SJCRH30 (cell line): ENCODE results near the gene ITLN2. TPM values are rescaled to one million over a fixed set of nuclear protein-coding genes. Genes with fewer than 3 reads are reported as not detected.
"Not testable (repeated sequence)": the region's sequence is repeated elsewhere in the genome, so short reads cannot be mapped to it uniquely, and the experiment has no call there.

Experiments used
- DNase-seq, 2 experiments: peaks; one replicate each; pipeline ENCODE4 v3.0.0-alpha.2; 2015 to 2020
- H3K27ac ChIP-seq: fragments of 250-450 bp; sonication (Bioruptor Pico); 2 replicates; pipeline ENCODE4 v1.5.1; 2020; ENCODE audit warnings: mild to moderate bottlenecking, moderate library complexity
- H3K27me3 ChIP-seq: fragments of 250-450 bp; sonication (Bioruptor Pico); 2 replicates; pipeline ENCODE4 v1.5.1; 2020; ENCODE audit warnings: mild to moderate bottlenecking, moderate library complexity
- H3K36me3 ChIP-seq: fragments of 250-450 bp; sonication (Bioruptor Pico); 2 replicates; pipeline ENCODE4 v1.5.1; 2020; ENCODE audit warnings: mild to moderate bottlenecking, moderate library complexity
- H3K4me1 ChIP-seq: fragments of 250-450 bp; sonication (Bioruptor Pico); 2 replicates; pipeline ENCODE4 v1.5.1; 2020; ENCODE audit warnings: mild to moderate bottlenecking, moderate library complexity
- H3K4me3 ChIP-seq: fragments of 250-450 bp; sonication (Bioruptor Pico); 2 replicates; pipeline ENCODE4 v1.5.1; 2020; ENCODE audit warnings: mild to moderate bottlenecking, moderate library complexity
- H3K9me3 ChIP-seq: fragments of 250-450 bp; sonication (Bioruptor Pico); replicated peaks from 2 replicates; pipeline ENCODE4 v1.5.1; 2020; ENCODE audit warnings: mild to moderate bottlenecking, moderate library complexity
- total RNA-seq: library from RNA; depleted of rRNA; stranded (reverse); fragments of >200 nt; shearing (Covaris generic); gene quantifications from 2 replicates; pipeline ENCODE4 v1.2.3, GENCODE V29; 2014; rRNA removed

Gene ITLN2
- total RNA-seq = not detected in 2 replicates

- H3K4me1 ChIP-seq = no peaks in the 10 kb centered on the region
- no peak within 1 kb of the TSS for H3K4me3 ChIP-seq
- no peaks in the 10 kb centered on the region for H3K27me3 ChIP-seq
- H3K36me3 ChIP-seq = no peaks in the 10 kb centered on the region
- no peaks in the 10 kb centered on the region for H3K9me3 ChIP-seq
- H3K27ac ChIP-seq = no peak within 1 kb of the TSS
- DNase-seq = peak in 1 of 2 experiments; percentile 50
Measured at GRCh38 chr1:160954158-160955104, at the start of gene ITLN2. ITLN2 (minus strand) TSS chr1:160954809; CDS start chr1:160954741, 68 bp downstream.

- no peak for DNase-seq
- Histone ChIP-seq H3K4me3 (no peak overlapping the region), H3K27me3 (no peaks in the 10 kb centered on the region), H3K27ac (no peak overlapping the region), H3K9me3 (no peaks in the 10 kb centered on the region), H3K4me1 (no peaks in the 10 kb centered on the region), H3K36me3 (no peaks in the 10 kb centered on the region)
Measured at GRCh38 chr1:161001525-161001924, 46.9 kb upstream of the ITLN2 start.

GRCh38 chr1:161000736-161001480 is 46.3 kb upstream of the ITLN2 start:
- no peak overlapping the region for H3K27ac ChIP-seq
- no peaks in the 10 kb centered on the region for H3K27me3 ChIP-seq
- no peak overlapping the region for H3K4me3 ChIP-seq
- no peak for DNase-seq
- no peaks in the 10 kb centered on the region for H3K4me1 ChIP-seq
- H3K9me3 ChIP-seq = no peaks in the 10 kb centered on the region
- no peaks in the 10 kb centered on the region for H3K36me3 ChIP-seq

GRCh38 chr1:160999376-160999775 is 44.8 kb upstream of the ITLN2 start:
- H3K27me3 ChIP-seq = no peaks in the 10 kb centered on the region
- no peak overlapping the region for H3K27ac ChIP-seq
- no peak overlapping the region for H3K4me3 ChIP-seq
- DNase-seq = no peak
- no peaks in the 10 kb centered on the region for H3K4me1 ChIP-seq
- H3K36me3 ChIP-seq = no peaks in the 10 kb centered on the region
- no peaks in the 10 kb centered on the region for H3K9me3 ChIP-seq

- Histone ChIP-seq H3K4me3 (no peak overlapping the region), H3K27ac (no peak overlapping the region), H3K4me1 (no peaks in the 10 kb centered on the region), H3K27me3 (no peaks in the 10 kb centered on the region), H3K9me3 (no peaks in the 10 kb centered on the region), H3K36me3 (no peaks in the 10 kb centered on the region)
- DNase-seq = peak; percentile 36 to 62
Measured at GRCh38 chr1:160997323-160998038, 42.9 kb upstream of the ITLN2 start.

- Histone ChIP-seq H3K4me1 (no peaks in the 10 kb centered on the region), H3K27ac (no peak overlapping the region), H3K36me3 (no peaks in the 10 kb centered on the region), H3K4me3 (no peak overlapping the region), H3K9me3 (no peaks in the 10 kb centered on the region), H3K27me3 (no peaks in the 10 kb centered on the region)
- DNase-seq = no peak
Measured at GRCh38 chr1:160996178-160996577, 41.6 kb upstream of the ITLN2 start.

- no peaks in the 10 kb centered on the region for H3K27me3 ChIP-seq
- DNase-seq = peak; percentile 9 to 50
- H3K9me3 ChIP-seq = no peaks in the 10 kb centered on the region
- H3K4me3 ChIP-seq = no peak overlapping the region
- no peaks in the 10 kb centered on the region for H3K4me1 ChIP-seq
- no peak overlapping the region for H3K27ac ChIP-seq
- H3K36me3 ChIP-seq = no peaks in the 10 kb centered on the region
Measured at GRCh38 chr1:160993544-160994193, 39.1 kb upstream of the ITLN2 start.

GRCh38 chr1:160992036-160992435 is 37.4 kb upstream of the ITLN2 start:
- H3K27me3 ChIP-seq, H3K27ac ChIP-seq, H3K9me3 ChIP-seq, DNase-seq, H3K4me1 ChIP-seq, H3K36me3 ChIP-seq, H3K4me3 ChIP-seq: not testable (repeated sequence)

GRCh38 chr1:160987359-160988050 is 32.9 kb upstream of the ITLN2 start:
- H3K27ac ChIP-seq = no peak overlapping the region
- H3K27me3 ChIP-seq = no peaks in the 10 kb centered on the region
- no peaks in the 10 kb centered on the region for H3K36me3 ChIP-seq
- DNase-seq = no peak
- no peaks in the 10 kb centered on the region for H3K9me3 ChIP-seq
- H3K4me3 ChIP-seq = no peak overlapping the region
- no peaks in the 10 kb centered on the region for H3K4me1 ChIP-seq

- H3K9me3 ChIP-seq = no peaks in the 10 kb centered on the region
- no peaks in the 10 kb centered on the region for H3K27me3 ChIP-seq
- no peaks in the 10 kb centered on the region for H3K36me3 ChIP-seq
- H3K27ac ChIP-seq = no peak overlapping the region
- no peak for DNase-seq
- H3K4me1 ChIP-seq = no peaks in the 10 kb centered on the region
- H3K4me3 ChIP-seq = no peak overlapping the region
Measured at GRCh38 chr1:160985723-160986122, 31.1 kb upstream of the ITLN2 start.

GRCh38 chr1:160981584-160982411 is 27.2 kb upstream of the ITLN2 start:
- Histone ChIP-seq H3K27ac (no peak overlapping the region), H3K27me3 (no peaks in the 10 kb centered on the region), H3K9me3 (no peaks in the 10 kb centered on the region), H3K4me3 (no peak overlapping the region), H3K36me3 (no peaks in the 10 kb centered on the region), H3K4me1 (no peaks in the 10 kb centered on the region)
- DNase-seq = no peak

- H3K4me1 ChIP-seq = no peaks in the 10 kb centered on the region
- no peaks in the 10 kb centered on the region for H3K36me3 ChIP-seq
- no peak overlapping the region for H3K4me3 ChIP-seq
- H3K27me3 ChIP-seq = no peaks in the 10 kb centered on the region
- no peak overlapping the region for H3K27ac ChIP-seq
- H3K9me3 ChIP-seq = no peaks in the 10 kb centered on the region
- DNase-seq = no peak
Measured at GRCh38 chr1:160979286-160979685, 24.7 kb upstream of the ITLN2 start.

- no peak overlapping the region for H3K4me3 ChIP-seq
- no peaks in the 10 kb centered on the region for H3K27me3 ChIP-seq
- no peaks in the 10 kb centered on the region for H3K4me1 ChIP-seq
- no peak for DNase-seq
- no peak overlapping the region for H3K27ac ChIP-seq
- H3K36me3 ChIP-seq = no peaks in the 10 kb centered on the region
- H3K9me3 ChIP-seq = no peaks in the 10 kb centered on the region
Measured at GRCh38 chr1:160978510-160978927, 23.9 kb upstream of the ITLN2 start.
